Amygdala (tissue), 56 donors: ENCODE data around the gene ASTN2.
A peak's percentile ranks its signal among the peaks of the same experiment; 100 is the strongest.

Experiments used
- DNase-seq, 56 donors: peaks; one replicate each; lab custom pipeline; 2025; lab: John Stamatoyannopoulos, UW

The ASTN2 gene

GRCh38 chr9:116797276-116797675 is 617.6 kb downstream of the ASTN2 start:
- DNase-seq = no peak

DNA sequence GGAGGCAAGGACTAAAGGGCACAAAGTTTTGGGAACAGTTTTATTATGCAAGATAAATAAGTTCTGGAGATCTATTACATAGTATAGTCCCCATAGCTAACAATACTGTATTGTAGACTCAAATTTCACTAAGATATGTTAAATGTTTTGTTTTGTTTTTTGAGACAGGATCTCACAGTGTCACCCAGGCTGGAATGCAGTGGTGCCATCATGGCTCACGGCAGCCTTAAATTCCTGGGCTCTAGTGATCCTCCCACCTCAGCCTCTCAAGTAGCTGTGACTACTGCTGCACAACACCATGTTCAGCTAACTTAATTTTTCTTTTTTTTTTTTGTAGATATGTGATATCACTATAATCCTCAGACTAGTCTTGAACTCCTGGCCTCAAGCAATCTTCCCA is 618.2 kb downstream of the ASTN2 start:
- DNase-seq = no peak

DNA sequence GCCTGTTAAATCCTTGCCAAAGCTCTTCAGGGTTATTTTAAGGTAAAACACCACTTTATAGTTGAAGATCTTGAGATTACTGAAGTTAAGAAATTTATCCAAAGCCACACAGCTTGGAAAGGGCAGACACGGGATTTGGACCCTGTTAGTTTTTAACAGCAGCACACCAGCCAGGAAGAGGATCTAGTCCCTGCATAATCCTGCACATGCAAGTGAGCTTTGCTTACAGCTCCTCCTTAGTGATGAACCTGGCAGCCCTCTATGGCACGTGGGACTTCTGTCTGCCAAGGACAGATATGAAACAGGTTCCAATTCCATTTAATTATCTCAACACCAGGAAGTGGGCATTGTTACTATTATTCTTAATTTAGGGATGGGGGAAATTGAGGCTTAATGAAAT is 619.0 kb downstream of the ASTN2 start:
- no peak for DNase-seq

DNA sequence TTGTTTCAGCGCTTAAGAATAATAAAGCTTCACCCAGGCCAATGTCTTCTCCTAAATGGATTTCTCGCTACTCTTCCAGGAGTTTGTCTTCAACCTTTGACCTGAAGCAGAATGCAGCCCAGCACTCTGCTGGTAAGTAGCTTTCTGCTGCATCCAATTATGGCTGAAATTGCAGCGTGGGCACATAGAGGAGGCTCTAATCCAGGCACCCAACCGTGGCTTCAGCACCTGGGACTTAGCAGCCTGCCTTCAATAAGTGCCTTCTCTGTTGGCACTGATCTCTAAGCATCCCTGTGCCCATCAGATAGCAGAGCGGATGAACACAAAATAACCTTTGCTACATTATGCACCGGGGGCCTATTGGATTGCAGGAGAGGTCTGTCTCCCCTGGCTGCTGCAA is 622.6 kb downstream of the ASTN2 start:
- DNase-seq = no peak

- DNase-seq = no peak
These were observed 623.5 kb downstream of the ASTN2 start for GRCh38 chr9:116791326-116791725.

- no peak for DNase-seq
These were observed 625.8 kb downstream of the ASTN2 start for GRCh38 chr9:116789081-116789480.

- DNase-seq = no peak
These were observed 628.1 kb downstream of the ASTN2 start for GRCh38 chr9:116786737-116787136.

- DNase-seq = no peak
These were observed 637.7 kb downstream of the ASTN2 start for GRCh38 chr9:116777116-116777515.

- DNase-seq = no peak
These were observed 640.3 kb downstream of the ASTN2 start for GRCh38 chr9:116774421-116775180.

DNA sequence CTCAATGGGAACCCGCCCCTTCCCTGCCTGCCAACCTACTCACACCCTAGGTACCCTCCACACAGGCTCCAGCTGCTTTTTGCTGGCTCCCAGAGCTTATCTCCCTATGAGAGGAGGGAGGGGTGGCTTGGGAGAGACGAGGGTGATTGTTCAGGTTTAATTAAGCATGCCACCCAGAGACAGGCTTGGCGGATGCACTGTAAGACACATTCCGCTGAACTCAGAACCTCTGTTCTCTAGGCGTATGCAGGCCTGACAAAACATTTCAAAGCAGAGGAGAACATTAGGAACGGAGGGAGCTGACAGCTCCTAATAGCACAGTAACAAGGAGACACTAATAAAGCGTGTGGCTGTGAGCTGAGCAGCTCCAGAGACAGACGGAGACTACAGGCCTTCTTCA is 647.6 kb downstream of the ASTN2 start:
- peak in 4 of 56 donors; percentile 0 to 29 (median 4) for DNase-seq

GRCh38 chr9:116765011-116765410 is 649.8 kb downstream of the ASTN2 start:
- no peak for DNase-seq

DNA sequence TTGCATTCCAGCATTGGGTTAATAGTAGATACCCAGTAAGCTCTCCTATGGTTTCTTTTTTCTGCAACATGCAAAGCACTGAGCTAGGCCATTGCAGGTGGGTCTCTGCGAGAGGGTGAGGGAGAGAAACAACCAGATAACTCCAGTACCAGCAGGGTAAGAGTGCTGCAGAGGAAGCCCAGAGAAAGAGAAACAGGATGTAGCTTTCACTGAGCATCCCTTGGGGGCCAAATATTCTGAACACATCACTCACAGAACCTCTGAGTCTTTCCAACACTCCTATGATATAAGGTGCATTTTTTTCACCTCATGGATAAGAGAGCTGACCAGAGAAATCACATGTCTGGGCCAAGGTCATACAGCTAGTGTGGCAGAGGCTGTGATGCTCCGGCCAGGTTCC is 651.1 kb downstream of the ASTN2 start:
- DNase-seq = no peak

- no peak for DNase-seq
These were observed 654.2 kb downstream of the ASTN2 start for GRCh38 chr9:116760636-116761035.

GRCh38 chr9:116757030-116757429 is 657.8 kb downstream of the ASTN2 start:
- no peak for DNase-seq

GRCh38 chr9:116753389-116753788 is 661.5 kb downstream of the ASTN2 start:
- DNase-seq = no peak

DNA sequence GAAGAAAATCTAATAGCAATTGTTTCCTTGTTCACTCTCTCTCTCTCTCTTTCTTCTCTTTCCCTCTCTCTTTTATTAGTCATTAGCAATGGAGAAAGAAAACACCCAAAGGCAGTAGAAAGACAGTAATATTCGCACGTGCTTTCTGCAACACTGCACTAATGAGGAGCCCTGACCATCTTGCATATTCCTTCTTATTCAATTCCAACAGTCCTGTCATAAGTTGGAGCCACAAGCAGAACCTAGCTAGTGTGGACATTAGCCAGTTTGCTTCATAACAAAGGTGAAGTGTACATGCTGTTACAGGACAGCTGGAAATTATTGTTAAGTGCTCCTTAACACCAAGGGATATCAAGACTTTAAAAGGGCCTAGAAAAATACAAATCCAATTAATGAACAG is 664.3 kb downstream of the ASTN2 start:
- no peak for DNase-seq

GRCh38 chr9:116749772-116750171 is 665.1 kb downstream of the ASTN2 start:
- DNase-seq = no peak

GRCh38 chr9:116749176-116749575 is 665.7 kb downstream of the ASTN2 start:
- DNase-seq = no peak

GRCh38 chr9:116741742-116742141 is 673.1 kb downstream of the ASTN2 start:
- DNase-seq = no peak

DNA sequence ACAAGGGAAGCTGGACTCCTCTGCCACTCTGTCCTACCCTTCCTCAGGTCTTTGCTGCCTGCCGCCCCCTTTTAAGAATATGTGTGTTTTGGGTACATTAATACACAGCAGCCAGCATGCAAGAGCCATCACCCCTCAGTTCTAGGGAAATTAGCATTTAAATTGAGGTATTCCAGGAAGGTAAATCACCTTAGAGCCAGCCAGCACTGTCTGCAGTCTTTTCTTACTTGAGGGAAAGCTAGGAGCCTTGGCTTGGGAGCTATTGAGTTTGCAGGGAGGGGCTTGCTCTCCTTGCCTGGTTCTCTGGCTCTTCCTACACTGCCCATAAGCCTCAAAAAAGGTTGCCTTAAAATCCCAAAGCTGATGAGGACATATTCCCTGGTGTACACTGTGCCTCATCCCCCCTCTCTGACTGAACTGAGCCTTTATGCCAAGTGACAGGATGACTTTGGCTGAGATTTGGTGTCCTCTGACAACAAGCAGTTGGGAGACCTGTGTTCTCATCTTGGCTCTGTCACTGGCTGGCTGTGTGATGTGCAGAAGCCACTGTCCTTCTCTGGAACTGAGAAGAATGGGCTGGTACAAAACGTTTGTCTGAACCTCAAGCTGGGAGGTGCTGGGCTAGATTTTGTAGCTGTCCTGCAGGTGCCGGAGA is 673.6 kb downstream of the ASTN2 start:
- no peak for DNase-seq

- peak in 55 of 56 donors; percentile 14 to 89 (median 61) for DNase-seq
These were observed 677.7 kb downstream of the ASTN2 start for GRCh38 chr9:116737152-116737546.

DNA sequence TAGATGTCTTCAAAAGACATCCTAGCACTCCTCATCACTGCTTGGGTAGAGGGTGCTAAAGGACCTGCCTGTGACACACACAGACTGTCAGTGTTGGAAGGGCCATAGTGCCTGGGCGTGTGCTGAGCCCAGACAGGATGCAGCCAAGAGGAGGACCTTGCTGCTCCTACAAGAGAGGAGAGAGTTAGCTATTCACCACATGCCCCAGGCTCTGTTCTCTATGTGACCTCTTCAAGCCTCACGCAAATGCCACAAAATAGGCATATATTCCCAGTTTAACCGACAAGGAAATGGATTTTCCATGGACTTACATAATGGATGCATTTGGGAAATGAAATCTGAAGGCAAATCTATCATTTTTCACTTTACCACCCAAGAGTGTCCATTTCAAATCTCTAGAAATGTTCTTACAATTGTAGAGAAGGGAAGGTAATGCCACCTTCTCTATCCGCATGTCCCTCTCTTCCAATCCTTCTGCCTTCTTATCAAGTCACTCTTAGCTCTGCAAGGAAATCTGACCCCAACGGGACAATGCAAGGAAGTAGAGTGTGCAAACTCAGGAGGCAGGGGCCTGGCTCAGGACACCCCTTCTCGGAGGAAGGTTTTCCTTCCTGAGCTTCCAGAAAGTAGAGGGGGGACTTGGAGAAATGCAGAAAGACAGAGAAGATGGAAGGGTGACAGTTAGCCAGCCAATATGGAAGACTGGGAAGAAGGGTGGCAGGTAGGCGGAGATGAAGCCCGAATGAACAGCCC is 678.3 kb downstream of the ASTN2 start:
- DNase-seq = no peak
